Muscle layer of colon (tissue), 2 donors: Measurements from ENCODE around the gene FMN1.

Experiments
- H3K27ac ChIP-seq: one replicate; pipeline ENCODE4 v1.7.0; 2013; ENCODE audit warnings: low read depth, mild to moderate bottlenecking, low read length, moderate library complexity
- H3K27me3 ChIP-seq, 2 donors: one replicate each; pipeline ENCODE4 v1.7.0; 2013; ENCODE audit warnings: low read length in 2 of 2, mild to moderate bottlenecking in 2 of 2; ENCODE audit not compliant: insufficient read depth in 2 of 2, control insufficient read depth in 1 of 2
- H3K36me3 ChIP-seq: one replicate; pipeline ENCODE4 v1.7.0; 2013; ENCODE audit warnings: mild to moderate bottlenecking, low read length; ENCODE audit not compliant: insufficient read depth
- H3K4me1 ChIP-seq: one replicate; pipeline ENCODE4 v1.7.0; 2013; ENCODE audit warnings: mild to moderate bottlenecking, low read length; ENCODE audit not compliant: insufficient read depth
- H3K4me3 ChIP-seq, 2 donors: one replicate each; pipeline ENCODE4 v1.7.0; 2013; ENCODE audit warnings: low read length in 2 of 2, low read depth in 1 of 2, mild to moderate bottlenecking in 1 of 2, moderate library complexity in 1 of 2
- H3K9ac ChIP-seq: one replicate; pipeline ENCODE4 v1.7.0; 2013; ENCODE audit warnings: low read length
- H3K9me3 ChIP-seq: one replicate; pipeline ENCODE4 v1.7.0; 2013; ENCODE audit warnings: mild to moderate bottlenecking, low read length
- donor health status: abdominal sarcoma.
- donor health status: Adenocarcinoma of cecum.

FMN1 gene

DNA sequence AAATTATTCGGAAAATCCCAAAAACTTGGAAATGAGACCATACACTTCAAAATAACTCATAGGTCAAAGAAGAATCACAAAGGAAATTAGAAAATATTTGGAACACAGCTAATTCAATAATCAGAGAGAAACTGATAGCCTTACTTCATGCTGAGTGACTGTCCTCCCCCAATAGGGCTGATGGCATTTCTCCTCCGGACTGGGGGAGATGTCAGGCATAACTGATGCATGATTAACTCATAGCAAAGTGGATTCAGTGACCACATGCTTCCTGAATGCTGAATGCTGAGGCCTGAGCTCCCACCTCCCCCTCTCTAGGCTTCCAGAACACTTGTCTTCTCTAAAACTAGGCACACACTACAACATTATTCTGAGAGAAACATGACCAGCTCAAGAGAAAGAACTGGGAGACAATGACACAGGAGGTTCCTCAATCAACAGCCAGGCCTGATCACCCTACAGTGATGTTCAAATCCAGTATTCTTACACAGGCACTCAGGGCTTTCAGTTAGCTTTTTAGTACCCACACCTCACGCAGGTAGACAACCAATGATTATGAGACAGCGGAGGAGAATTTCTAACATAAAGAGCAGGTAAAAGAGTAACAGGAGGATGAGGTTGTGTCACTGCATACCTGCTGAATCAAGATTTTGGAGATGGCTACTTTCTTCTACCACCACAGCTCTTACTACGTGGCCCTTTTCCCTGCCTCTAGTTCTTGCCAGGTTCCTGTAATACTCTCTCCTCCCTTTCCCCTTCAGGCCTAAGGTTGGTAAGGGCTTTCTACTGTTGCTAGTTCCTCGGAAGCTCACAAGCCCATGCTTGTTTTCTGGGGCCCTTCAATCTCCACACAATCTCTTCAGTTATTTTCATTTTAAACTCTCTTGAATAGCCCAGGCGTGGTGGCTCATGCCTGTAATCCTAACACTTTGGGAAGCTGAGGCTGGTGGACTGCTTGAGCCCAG lies 96.1 kb downstream of the FMN1 start:
- Histone ChIP-seq H3K9ac (no peak overlapping the region), H3K27ac (no peak overlapping the region), H3K27me3 (no peaks in the 10 kb centered on the region), H3K36me3 (no peaks in the 10 kb centered on the region), H3K4me1 (peaks cover 4% of the 10 kb centered on the region), H3K4me3 (no peak overlapping the region), H3K9me3 (no peaks in the 10 kb centered on the region)

DNA sequence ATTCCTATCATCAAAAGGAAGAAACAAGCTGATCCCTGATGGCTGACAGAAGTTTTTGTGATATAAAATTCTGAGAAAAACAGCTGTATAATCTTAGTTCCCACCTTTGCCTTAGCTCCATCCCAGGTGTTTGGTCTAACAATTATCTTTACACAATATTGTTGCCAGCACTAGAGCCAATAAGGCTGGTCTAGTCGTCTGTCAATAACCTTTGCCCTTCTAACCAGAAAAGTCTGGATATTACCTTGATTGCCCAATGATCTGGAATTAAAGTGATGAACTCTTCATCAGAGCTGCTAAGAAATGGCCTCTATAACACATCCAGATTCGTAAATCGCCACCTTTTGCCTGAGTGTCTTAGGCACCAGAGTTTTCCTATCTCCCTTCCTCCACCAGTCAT lies 98.4 kb downstream of the FMN1 start:
- Histone ChIP-seq H3K36me3 (no peaks in the 10 kb centered on the region), H3K4me1 (peaks cover 4% of the 10 kb centered on the region), H3K27ac (no peak overlapping the region), H3K27me3 (no peaks in the 10 kb centered on the region), H3K4me3 (no peak overlapping the region), H3K9ac (no peak overlapping the region), H3K9me3 (no peaks in the 10 kb centered on the region)

DNA sequence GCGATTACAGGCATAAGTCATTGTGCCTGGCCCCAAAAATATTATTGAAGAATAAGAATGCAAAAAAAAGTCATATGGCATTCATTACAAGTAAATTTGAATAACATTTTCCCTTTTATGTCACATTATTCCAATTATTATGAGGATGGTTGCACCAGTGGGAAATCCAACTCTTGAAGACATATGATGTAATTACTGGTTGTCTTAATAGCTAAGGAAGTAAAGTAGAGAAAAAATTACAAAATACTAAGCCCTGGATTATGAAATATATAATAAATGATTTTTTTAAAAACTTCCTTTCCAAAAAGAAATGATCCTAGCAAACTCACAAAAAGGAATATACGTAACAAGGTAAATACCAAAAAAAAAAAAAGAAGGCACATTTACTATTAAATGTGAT lies 98.9 kb downstream of the FMN1 start:
- H3K9me3 ChIP-seq: no peaks in the 10 kb centered on the region
- H3K9ac ChIP-seq: no peak overlapping the region
- H3K27ac ChIP-seq: no peak overlapping the region
- H3K4me1 ChIP-seq: peaks cover 4% of the 10 kb centered on the region
- no peak overlapping the region for H3K4me3 ChIP-seq
- H3K27me3 ChIP-seq: no peaks in the 10 kb centered on the region
- no peaks in the 10 kb centered on the region for H3K36me3 ChIP-seq

DNA sequence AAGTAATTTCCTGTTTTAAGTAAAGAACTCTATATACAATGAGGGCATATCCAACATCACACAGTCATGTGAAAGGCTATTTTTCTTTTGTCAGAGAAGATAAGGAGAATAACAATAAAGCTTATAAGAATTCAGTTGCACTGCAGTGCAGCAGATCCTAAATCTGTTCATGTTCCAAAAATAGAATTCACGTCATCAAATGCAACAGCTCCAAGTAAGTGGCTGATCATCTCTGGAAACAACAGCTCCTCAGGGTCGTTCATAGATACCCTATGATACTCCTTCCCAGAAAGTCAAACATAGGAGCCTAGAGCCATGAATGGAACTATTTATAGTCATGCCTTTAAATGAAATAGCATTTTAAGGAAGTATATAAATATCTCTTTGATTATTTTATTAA lies 100.2 kb downstream of the FMN1 start:
- Histone ChIP-seq H3K27ac (no peak overlapping the region), H3K4me3 (no peak overlapping the region), H3K36me3 (no peaks in the 10 kb centered on the region), H3K4me1 (peaks cover 4% of the 10 kb centered on the region), H3K9me3 (no peaks in the 10 kb centered on the region), H3K9ac (no peak overlapping the region), H3K27me3 (no peaks in the 10 kb centered on the region)

DNA sequence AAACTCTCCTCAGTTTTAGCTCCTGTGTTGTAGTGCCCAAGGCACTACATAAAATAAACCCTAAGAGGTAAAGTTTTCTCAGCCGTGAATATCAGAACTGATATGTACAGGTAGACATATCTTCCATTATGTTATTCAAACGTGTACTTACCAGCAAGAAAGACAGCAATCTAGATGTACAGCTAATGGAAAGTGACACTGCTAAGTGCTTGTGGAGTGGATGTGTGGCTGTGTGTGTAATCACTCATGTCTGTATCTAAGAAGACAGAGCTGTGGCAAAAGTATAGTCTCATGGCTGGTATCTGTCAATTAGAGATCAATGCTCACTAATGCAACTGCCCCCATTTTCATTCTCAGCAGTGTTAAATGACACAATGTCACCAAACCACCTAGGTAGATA lies 101.3 kb downstream of the FMN1 start:
- no peak overlapping the region for H3K27ac ChIP-seq
- H3K9me3 ChIP-seq: no peaks in the 10 kb centered on the region
- H3K4me1 ChIP-seq: peaks cover 4% of the 10 kb centered on the region
- H3K9ac ChIP-seq: no peak overlapping the region
- H3K36me3 ChIP-seq: no peaks in the 10 kb centered on the region
- no peaks in the 10 kb centered on the region for H3K27me3 ChIP-seq
- no peak overlapping the region for H3K4me3 ChIP-seq

DNA sequence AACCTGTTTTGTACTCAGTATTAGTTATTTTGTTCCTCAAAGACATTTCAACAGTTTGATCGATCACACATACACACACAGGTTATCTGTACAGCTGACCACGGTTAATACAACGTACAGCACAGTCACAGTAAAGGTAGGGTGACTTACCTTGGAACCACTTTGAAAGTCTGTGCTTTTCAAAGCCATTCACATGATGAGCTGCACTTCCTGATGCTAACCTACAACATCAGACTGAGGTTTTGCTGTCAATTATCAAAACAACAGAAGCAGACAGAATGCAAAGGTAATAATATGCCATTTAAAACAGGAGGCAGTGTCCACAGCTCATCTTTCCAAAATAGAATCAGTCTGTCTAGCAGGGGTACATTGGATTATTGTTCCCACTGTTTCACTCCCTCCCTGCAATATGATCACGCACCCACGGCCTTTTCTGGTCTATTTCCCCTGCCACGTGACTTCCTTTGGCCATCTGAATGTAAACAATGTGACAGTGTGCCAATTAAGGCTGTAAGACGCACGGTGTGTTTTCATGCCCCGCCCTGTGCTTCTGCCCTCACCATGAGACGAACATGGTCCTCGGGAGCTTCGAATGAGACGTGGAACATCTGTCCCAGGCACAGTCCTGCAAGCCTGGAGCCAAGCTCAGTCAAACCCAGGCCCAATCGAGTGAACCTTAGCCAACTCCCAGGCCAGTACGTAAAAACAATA lies 102.4 kb downstream of the FMN1 start:
- H3K27me3 ChIP-seq: no peaks in the 10 kb centered on the region
- no peaks in the 10 kb centered on the region for H3K9me3 ChIP-seq
- H3K9ac ChIP-seq: no peak overlapping the region
- H3K4me3 ChIP-seq: no peak overlapping the region
- peaks cover 4% of the 10 kb centered on the region for H3K4me1 ChIP-seq
- H3K36me3 ChIP-seq: no peaks in the 10 kb centered on the region
- H3K27ac ChIP-seq: no peak overlapping the region

DNA sequence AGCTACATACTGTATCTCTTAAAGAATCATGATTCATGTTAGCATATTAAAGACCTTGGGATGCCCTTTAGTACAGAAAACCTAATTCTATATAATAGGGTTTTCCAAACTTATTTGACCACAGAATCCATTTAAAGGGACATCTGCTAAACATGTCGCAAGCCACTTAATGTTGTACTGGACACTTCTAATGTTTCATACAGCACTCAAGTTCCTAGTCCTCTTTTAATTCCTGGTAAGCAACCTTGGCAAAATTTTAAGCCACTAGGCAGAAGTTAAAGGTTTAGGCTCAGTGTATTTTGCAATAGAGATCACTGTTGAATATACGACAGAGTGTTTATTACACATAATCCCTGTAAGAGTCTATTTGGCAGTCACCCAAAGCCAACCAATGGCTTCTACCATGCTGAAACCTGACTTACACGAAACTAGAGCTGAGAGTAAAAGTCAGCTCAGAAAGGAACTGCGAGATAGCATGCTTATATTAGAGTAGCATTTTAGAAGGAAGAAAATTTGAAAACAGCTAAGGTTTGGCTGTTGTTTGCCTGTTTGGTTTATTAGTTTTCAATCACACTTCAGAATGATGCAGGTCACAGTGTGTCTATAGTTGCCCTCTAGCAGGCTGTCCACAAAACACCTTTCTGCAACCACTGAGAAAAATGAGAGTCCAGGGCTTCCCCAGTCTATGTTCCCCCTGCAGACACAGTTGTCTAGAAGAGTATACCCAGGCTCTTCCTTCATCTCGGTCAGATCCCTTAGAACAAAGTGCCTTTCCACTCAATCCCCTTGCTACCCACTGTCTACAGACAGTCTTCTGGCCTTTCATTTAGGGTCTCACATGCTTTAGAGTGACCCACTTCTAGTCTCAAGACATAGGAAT lies 104.4 kb downstream of the FMN1 start:
- H3K4me1 ChIP-seq: peaks cover 4% of the 10 kb centered on the region
- H3K9me3 ChIP-seq: no peaks in the 10 kb centered on the region
- H3K4me3 ChIP-seq: no peak overlapping the region
- H3K36me3 ChIP-seq: no peaks in the 10 kb centered on the region
- H3K27ac ChIP-seq: no peak overlapping the region
- no peaks in the 10 kb centered on the region for H3K27me3 ChIP-seq
- no peak overlapping the region for H3K9ac ChIP-seq

DNA sequence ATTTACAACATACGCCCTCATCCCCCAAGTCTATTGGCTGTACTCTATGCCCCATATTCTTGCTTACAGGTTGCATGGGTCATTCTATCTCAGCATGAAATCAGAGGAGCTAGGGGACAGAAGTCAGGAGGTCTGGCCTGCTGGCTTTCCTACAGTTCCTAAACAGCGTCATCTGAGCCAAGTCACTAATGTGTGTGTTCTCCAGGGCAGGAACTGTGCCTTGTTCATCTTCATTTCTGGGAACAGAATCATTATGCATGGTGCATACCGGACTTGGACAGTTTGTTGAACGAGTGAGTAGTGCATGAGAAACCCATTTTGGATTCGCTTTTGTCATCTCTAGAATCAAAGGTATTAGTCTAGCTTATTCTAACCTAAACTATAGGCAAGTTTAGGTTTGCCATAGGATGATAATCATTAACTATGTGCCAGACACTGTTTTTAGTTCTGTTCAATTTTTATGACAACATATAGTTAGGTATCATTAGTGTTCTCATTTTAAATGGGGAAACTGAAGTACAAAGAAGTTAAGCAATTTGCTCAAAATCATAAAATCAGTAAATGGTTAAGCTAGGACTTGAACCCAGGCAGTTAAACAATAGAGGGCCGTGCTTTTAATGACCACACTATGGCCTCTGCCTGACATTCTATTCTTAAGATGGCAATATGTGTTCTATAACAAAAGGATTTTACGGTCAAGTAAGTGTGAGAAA lies 105.2 kb downstream of the FMN1 start:
- Histone ChIP-seq H3K36me3 (no peaks in the 10 kb centered on the region), H3K27ac (no peak overlapping the region), H3K9me3 (no peaks in the 10 kb centered on the region), H3K4me3 (no peak overlapping the region), H3K9ac (no peak overlapping the region), H3K27me3 (no peaks in the 10 kb centered on the region), H3K4me1 (peaks cover 3% of the 10 kb centered on the region)

DNA sequence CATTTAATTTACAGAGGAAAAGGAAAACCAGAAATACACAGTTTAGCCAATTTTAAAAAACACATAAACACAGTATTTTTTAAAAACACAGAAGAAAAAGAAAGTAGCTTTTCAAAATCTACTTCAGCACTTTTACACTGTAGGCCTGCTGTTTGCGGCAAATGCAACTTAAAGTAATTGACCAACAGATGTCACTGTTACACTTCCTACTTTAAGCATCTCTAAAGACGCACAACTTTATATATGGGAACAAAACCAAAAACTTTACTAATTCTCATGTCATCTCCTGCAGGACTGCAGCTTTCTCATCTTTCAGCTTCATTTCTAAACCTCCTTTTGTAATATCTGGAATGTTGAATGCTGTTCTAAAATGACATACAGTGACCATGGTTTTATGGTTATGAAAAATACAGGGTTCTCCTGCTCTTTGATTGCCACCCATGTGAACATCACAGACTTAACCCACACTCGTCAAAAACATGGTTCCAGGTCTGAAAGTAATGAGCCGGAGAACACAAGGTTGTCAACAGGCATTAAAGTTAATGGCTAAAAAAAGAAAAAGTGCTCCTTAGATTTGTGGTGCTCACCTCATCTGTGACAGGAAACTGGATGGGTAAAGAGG lies 107.9 kb downstream of the FMN1 start:
- H3K36me3 ChIP-seq: no peaks in the 10 kb centered on the region
- H3K27ac ChIP-seq: no peak overlapping the region
- no peaks in the 10 kb centered on the region for H3K27me3 ChIP-seq
- no peak overlapping the region for H3K9ac ChIP-seq
- no peaks in the 10 kb centered on the region for H3K4me1 ChIP-seq
- H3K4me3 ChIP-seq: no peak overlapping the region
- no peaks in the 10 kb centered on the region for H3K9me3 ChIP-seq

DNA sequence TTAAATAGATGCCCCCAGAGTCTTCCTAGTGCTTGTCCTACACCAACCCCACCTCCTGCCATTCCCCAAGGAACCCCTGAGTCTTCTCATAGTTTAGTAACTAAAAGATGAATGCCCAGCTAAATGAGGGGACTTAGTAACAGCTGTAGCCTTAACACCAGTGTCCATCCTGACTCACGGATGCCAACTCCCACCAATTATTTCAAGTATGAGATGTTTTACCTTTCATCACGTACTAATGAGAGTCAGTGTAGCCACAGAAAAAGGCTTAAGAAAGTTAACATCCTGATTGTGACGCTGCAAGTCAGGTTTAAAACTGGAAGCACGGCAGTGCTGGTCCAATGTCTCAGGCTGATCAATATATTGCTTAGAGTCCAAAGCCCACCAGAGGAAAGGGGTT lies 109.9 kb downstream of the FMN1 start:
- no peak overlapping the region for H3K27ac ChIP-seq
- H3K9ac ChIP-seq: no peak overlapping the region
- no peak overlapping the region for H3K4me3 ChIP-seq
- no peaks in the 10 kb centered on the region for H3K9me3 ChIP-seq
- H3K27me3 ChIP-seq: no peaks in the 10 kb centered on the region
- H3K4me1 ChIP-seq: no peaks in the 10 kb centered on the region
- no peaks in the 10 kb centered on the region for H3K36me3 ChIP-seq
